BJ (cell line): ENCODE measurements around the gene NOTCH1. TPM values are rescaled to one million over a fixed set of nuclear protein-coding genes. Genes with fewer than 3 reads are reported as not detected.

Source experiments
- CTCF ChIA-PET: fragments of 350-600 bp; formaldehyde crosslinking; extraction: SDS; loops from one replicate; lab custom pipeline; 2021; ENCODE audit warnings: antibody characterized with exemption, inconsistent platforms; lab: Yijun Ruan, JAX
- POLR2A ChIA-PET: fragments of 300-600 bp; sonication (Branson Sonifier 250); formaldehyde crosslinking; extraction: SDS; loops from one replicate; lab custom pipeline; 2021; ENCODE audit warnings: antibody characterized with exemption; lab: Charles Lee
- DNase-seq: peaks from one replicate; pipeline ENCODE4 v3.0.0-alpha.2; 2011; ENCODE audit warnings: low read depth
- H3K27me3 ChIP-seq: 2 replicates; pipeline ENCODE4 v1.6.0; 2011; ENCODE audit warnings: low read length; ENCODE audit not compliant: control insufficient read depth, insufficient read depth
- H3K36me3 ChIP-seq: 2 replicates; pipeline ENCODE4 v1.5.1; 2011; ENCODE audit warnings: low read length; ENCODE audit not compliant: control insufficient read depth, insufficient read depth
- H3K4me3 ChIP-seq: 2 replicates; pipeline ENCODE4 v1.5.1; 2011; ENCODE audit warnings: low read depth, mild to moderate bottlenecking, control low read depth, low read length
- polyA plus RNA-seq: library from polyadenylated mRNA; depleted of rRNA; stranded (reverse); fragments of >200 nt; gene quantifications from 2 replicates; pipeline ENCODE4 v1.2.3, GENCODE V29; 2011
- TF ChIP-seq, protein P1 (sequence below): IDR thresholded peaks from 2 replicates; pipeline ENCODE4 v1.5.1; 2011; ENCODE audit warnings: low read depth, mild to moderate bottlenecking, control low read depth, inconsistent platforms, low read length, moderate library complexity; ENCODE audit not compliant: insufficient read depth

NOTCH1 gene
- polyA plus RNA-seq, 1 experiment = 1.3 TPM

GRCh38 chr9:136482046-136482792 lies 63.6 kb downstream of the NOTCH1 start:
- ChIA-PET CTCF (no interaction called here), POLR2A (no interaction called here)
- TF ChIP-seq, protein P1, sequence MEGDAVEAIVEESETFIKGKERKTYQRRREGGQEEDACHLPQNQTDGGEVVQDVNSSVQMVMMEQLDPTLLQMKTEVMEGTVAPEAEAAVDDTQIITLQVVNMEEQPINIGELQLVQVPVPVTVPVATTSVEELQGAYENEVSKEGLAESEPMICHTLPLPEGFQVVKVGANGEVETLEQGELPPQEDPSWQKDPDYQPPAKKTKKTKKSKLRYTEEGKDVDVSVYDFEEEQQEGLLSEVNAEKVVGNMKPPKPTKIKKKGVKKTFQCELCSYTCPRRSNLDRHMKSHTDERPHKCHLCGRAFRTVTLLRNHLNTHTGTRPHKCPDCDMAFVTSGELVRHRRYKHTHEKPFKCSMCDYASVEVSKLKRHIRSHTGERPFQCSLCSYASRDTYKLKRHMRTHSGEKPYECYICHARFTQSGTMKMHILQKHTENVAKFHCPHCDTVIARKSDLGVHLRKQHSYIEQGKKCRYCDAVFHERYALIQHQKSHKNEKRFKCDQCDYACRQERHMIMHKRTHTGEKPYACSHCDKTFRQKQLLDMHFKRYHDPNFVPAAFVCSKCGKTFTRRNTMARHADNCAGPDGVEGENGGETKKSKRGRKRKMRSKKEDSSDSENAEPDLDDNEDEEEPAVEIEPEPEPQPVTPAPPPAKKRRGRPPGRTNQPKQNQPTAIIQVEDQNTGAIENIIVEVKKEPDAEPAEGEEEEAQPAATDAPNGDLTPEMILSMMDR = no peak
- no peak for DNase-seq
- H3K27me3 ChIP-seq = no peaks in the 10 kb centered on the region
- H3K36me3 ChIP-seq = peaks cover 4% of the 10 kb centered on the region
- H3K4me3 ChIP-seq = peak overlapping the region; percentile 63

DNA sequence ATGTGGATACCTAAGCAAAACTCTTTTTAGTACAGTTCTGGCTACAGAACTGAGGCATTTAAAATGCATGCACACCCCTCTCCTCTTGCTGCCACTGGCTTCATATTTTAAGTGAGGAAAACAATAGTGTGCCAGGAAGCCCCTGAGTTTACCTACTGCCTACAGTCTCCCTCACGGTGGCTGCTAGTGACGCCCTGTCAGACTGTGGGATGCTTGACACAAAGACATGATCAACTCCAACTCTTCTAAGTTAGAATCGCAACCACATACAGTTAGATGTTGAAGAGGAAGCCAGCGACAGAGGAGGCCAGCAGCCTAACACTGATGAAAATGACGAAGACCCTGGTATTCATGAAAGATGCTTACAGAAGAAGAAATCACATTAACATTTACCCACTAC lies 64.3 kb downstream of the NOTCH1 start:
- Histone ChIP-seq H3K36me3 (peaks cover 11% of the 10 kb centered on the region), H3K27me3 (no peaks in the 10 kb centered on the region), H3K4me3 (peak overlapping the region; percentile 63)
- TF ChIP-seq, protein P1 = no peak
- CTCF ChIA-PET = no interaction called here
- DNase-seq = no peak
- POLR2A ChIA-PET = no interaction called here

- TF ChIP-seq, protein P1 = no peak
- DNase-seq = no peak
- ChIA-PET CTCF (no interaction called here), POLR2A (no interaction called here)
- H3K27me3 ChIP-seq = no peaks in the 10 kb centered on the region
- peaks cover 56% of the 10 kb centered on the region for H3K36me3 ChIP-seq
- no peak overlapping the region for H3K4me3 ChIP-seq
Measured at GRCh38 chr9:136476369-136477150, 69.3 kb downstream of the NOTCH1 start.

DNA sequence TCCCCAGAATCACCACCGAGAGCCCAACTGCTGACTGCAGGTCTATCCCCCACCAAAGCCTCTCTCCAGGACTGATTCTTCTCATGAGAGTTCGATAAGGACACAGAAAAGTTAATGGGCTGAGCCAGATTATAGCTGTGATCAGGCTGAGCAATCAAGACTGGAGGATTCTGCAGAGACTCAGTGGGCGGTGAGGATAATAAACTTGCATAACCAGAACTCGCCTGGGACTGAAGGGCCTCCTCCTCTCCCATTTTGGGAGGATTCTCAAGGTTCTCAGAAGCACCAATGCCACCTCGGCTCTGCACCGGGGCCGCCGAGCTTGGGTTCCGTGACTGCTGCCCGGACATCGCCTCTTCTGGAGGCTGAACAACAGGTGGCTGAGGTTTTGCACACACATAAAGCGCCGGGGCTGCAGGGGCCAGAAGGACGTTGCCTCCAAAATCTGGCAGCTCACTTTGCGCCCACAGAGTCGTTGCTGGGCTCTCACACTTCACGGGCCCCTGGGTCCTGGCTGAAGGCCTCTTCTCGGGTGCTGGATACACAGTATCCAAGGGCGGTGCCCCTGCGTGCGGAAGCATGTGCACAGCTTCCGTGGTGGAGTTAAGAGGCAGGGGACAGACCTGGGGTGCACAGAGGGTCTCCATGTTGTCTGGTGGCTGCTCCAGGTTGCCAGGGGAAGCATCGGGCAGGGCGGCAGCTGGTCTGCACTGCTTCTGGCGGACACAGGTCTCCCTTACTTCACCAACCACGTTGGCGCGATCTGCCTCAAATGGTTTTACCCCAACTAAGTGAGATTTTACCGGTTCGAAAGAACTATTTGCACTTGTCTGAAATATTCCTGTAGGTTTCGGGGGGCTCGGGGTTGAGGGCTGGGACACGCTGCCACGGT lies 70.6 kb downstream of the NOTCH1 start:
- ChIA-PET CTCF (interaction anchor here (0.9 to 1.5 kb wide), 4 partner anchors 10 to 192 kb away, joined by 3 to 6 read pairs (median 3); partner anchors contain the start of gene DNLZ), POLR2A (no interaction called here)
- TF ChIP-seq, protein P1 = no peak
- H3K4me3 ChIP-seq = no peak overlapping the region
- H3K27me3 ChIP-seq = no peaks in the 10 kb centered on the region
- DNase-seq = no peak
- H3K36me3 ChIP-seq = peaks cover 68% of the 10 kb centered on the region
